H1 (cell line): ENCODE results near the gene WIPI1. TPM values are rescaled to one million over a fixed set of nuclear protein-coding genes. Genes with fewer than 3 reads are reported as not detected.

Experiments used
- CTCF ChIA-PET: fragments of 300-600 bp; sonication (Branson Sonifier 250); formaldehyde crosslinking; loops from one replicate; lab custom pipeline; 2021; ENCODE audit not compliant: partially characterized antibody; lab: Charles Lee
- POLR2A ChIA-PET: fragments of 300-600 bp; sonication (Branson Sonifier 250); formaldehyde crosslinking; loops from one replicate; lab custom pipeline; 2021; ENCODE audit warnings: inconsistent platforms; ENCODE audit not compliant: partially characterized antibody; lab: Charles Lee
- DNase-seq, 2 experiments: peaks; one replicate each; pipeline versions ENCODE4 v3.0.0 to v3.0.0-alpha.2; 2010 to 2022; ENCODE audit warnings: low spot score in 2 of 2, low read depth in 1 of 2, mixed read lengths in 1 of 2
- FAIRE-seq: peaks from 2 replicates; lab custom pipeline; 2011; peaks lifted over from hg19 to GRCh38; lab: Jason Lieb, UNC
- H2AFZ ChIP-seq: 2 replicates; pipeline ENCODE4 v1.8.1; 2012; ENCODE audit warnings: low read length, inconsistent platforms
- H2AK5ac ChIP-seq: 2 replicates; pipeline ENCODE4 v1.6.1; 2013; ENCODE audit warnings: low read depth, low read length
- H2BK120ac ChIP-seq: replicated peaks from 2 replicates; pipeline ENCODE3; 2013; ENCODE audit warnings: low read depth, low read length, inconsistent platforms
- H2BK12ac ChIP-seq: 2 replicates; pipeline ENCODE4 v1.6.1; 2013; ENCODE audit warnings: low read depth, low read length
- H2BK15ac ChIP-seq: 2 replicates; pipeline ENCODE4 v1.6.1; 2013; ENCODE audit warnings: low read length
- H2BK20ac ChIP-seq: 2 replicates; pipeline ENCODE4 v1.6.1; 2013; ENCODE audit warnings: low read length
- H2BK5ac ChIP-seq: 2 replicates; pipeline ENCODE4 v1.6.1; 2013; ENCODE audit warnings: low read depth, low read length
- H3K14ac ChIP-seq: 2 replicates; pipeline ENCODE4 v1.6.1; 2013; ENCODE audit warnings: inconsistent platforms; ENCODE audit not compliant: insufficient read length
- H3K18ac ChIP-seq: 2 replicates; pipeline ENCODE4 v1.6.1; 2013; ENCODE audit warnings: low read length; ENCODE audit errors: extremely low read depth
- H3K23ac ChIP-seq: 2 replicates; pipeline ENCODE4 v1.6.1; 2013; ENCODE audit warnings: inconsistent platforms; ENCODE audit not compliant: insufficient read length
- H3K23me2 ChIP-seq: 2 replicates; pipeline ENCODE4 v1.6.1; 2013; ENCODE audit warnings: low read depth, low read length
- H3K27ac ChIP-seq: 2 replicates; pipeline ENCODE4 v1.6.1; 2011; ENCODE audit warnings: low read depth, low read length, inconsistent platforms
- H3K27me3 ChIP-seq, 4 experiments: replicated peaks in 1 of 4; 1 replicate in 1 of 4; 2 replicates in 3 of 4; pipeline versions ENCODE4 v1.6.1 to v1.8.1; 2011 to 2013; ENCODE audit warnings: low read length in 3 of 4, mild to moderate bottlenecking in 3 of 4, inconsistent platforms in 2 of 4, mixed read lengths in 2 of 4, moderate library complexity in 1 of 4; ENCODE audit not compliant: control insufficient read depth in 3 of 4, insufficient read depth in 3 of 4; ENCODE audit errors: extremely low read depth in 1 of 4
- H3K36me3 ChIP-seq, 4 experiments: 2 replicates each; pipeline versions ENCODE4 v1.6.1 to v1.8.1; 2011 to 2013; ENCODE audit warnings: mild to moderate bottlenecking in 4 of 4, low read length in 3 of 4, moderate library complexity in 2 of 4, control low read depth in 1 of 4, inconsistent platforms in 1 of 4; ENCODE audit not compliant: insufficient read depth in 4 of 4, control insufficient read depth in 2 of 4
- H3K4ac ChIP-seq: replicated peaks from 2 replicates; pipeline ENCODE3; 2013; ENCODE audit warnings: low read length, low read depth, mixed read lengths, inconsistent platforms; ENCODE audit not compliant: insufficient read length
- H3K4me1 ChIP-seq, 4 experiments: replicated peaks in 1 of 4; 1 replicate in 1 of 4; 2 replicates in 3 of 4; pipeline versions ENCODE4 v1.6.1 to v1.8.1; 2011 to 2013; ENCODE audit warnings: low read length in 3 of 4, inconsistent platforms in 2 of 4, mixed read lengths in 1 of 4; ENCODE audit not compliant: insufficient read depth in 4 of 4, control insufficient read depth in 3 of 4
- H3K4me2 ChIP-seq, 2 experiments: 2 replicates each; pipeline versions ENCODE4 v1.6.1 to v1.8.1; 2011 to 2013; ENCODE audit warnings: low read depth in 2 of 2, low read length in 2 of 2, control low read depth in 1 of 2, inconsistent platforms in 1 of 2, mild to moderate bottlenecking in 1 of 2; ENCODE audit not compliant: insufficient read depth in 1 of 2
- H3K4me3 ChIP-seq, 4 experiments: fragments of 200-600, 300-600 bp in 1 of 4; sonication (generic), shearing (Covaris generic), sonication (Bioruptor Twin) in 1 of 4; 2 replicates each; pipeline versions ENCODE4 v1.5.1 to v1.8.1; 2011 to 2016; ENCODE audit warnings: low read length in 4 of 4, low read depth in 3 of 4, control low read depth in 2 of 4, inconsistent platforms in 2 of 4, mild to moderate bottlenecking in 2 of 4, mixed read lengths in 1 of 4, moderate library complexity in 1 of 4; ENCODE audit not compliant: insufficient read depth in 2 of 4; ENCODE audit errors: extremely low read depth in 1 of 4
- H3K56ac ChIP-seq: replicated peaks from 2 replicates; pipeline ENCODE3; 2013; ENCODE audit warnings: low read depth, mild to moderate bottlenecking, mixed read lengths, low read length, inconsistent platforms; ENCODE audit not compliant: insufficient read length
- H3K79me1 ChIP-seq: 2 replicates; pipeline ENCODE4 v1.6.1; 2013; ENCODE audit warnings: low read depth, low read length, control low read depth
- H3K79me2 ChIP-seq, 2 experiments: 2 replicates each; pipeline versions ENCODE4 v1.6.1 to v1.8.1; 2012 to 2013; ENCODE audit warnings: low read length in 2 of 2, mild to moderate bottlenecking in 2 of 2, inconsistent platforms in 1 of 2; ENCODE audit not compliant: insufficient read depth in 2 of 2, control insufficient read depth in 1 of 2
- H3K9ac ChIP-seq, 4 experiments: replicated peaks in 1 of 4; 1 replicate in 1 of 4; 2 replicates in 3 of 4; pipeline versions ENCODE4 v1.6.1 to v1.8.1; 2011 to 2013; ENCODE audit warnings: low read depth in 3 of 4, low read length in 3 of 4, control low read depth in 2 of 4, mild to moderate bottlenecking in 2 of 4, moderate library complexity in 2 of 4, inconsistent platforms in 1 of 4; ENCODE audit errors: extremely low read depth in 1 of 4
- H3K9me3 ChIP-seq, 2 experiments: 2 replicates each; pipeline versions ENCODE4 v1.6.1 to v1.8.1; 2012 to 2013; ENCODE audit warnings: mild to moderate bottlenecking in 2 of 2, moderate library complexity in 2 of 2, control low read depth in 1 of 2, inconsistent platforms in 1 of 2, low read depth in 1 of 2, low read length in 1 of 2, mixed read lengths in 1 of 2; ENCODE audit not compliant: insufficient read depth in 2 of 2
- H4K20me1 ChIP-seq, 2 experiments: replicated peaks in 1 of 2; 2 replicates each; pipeline versions ENCODE3 to v1.8.1; 2011 to 2013; ENCODE audit warnings: inconsistent platforms in 2 of 2, low read length in 2 of 2, mild to moderate bottlenecking in 1 of 2; ENCODE audit not compliant: insufficient read depth in 2 of 2, control insufficient read depth in 1 of 2
- H4K5ac ChIP-seq: 2 replicates; pipeline ENCODE4 v1.6.1; 2013; ENCODE audit warnings: low read length, low read depth, mixed read lengths, inconsistent platforms; ENCODE audit not compliant: insufficient read length
- H4K8ac ChIP-seq: 2 replicates; pipeline ENCODE4 v1.8.0; 2013; ENCODE audit warnings: mild to moderate bottlenecking, moderate library complexity, low read length, inconsistent platforms; ENCODE audit not compliant: insufficient read depth; ENCODE audit errors: extremely low read depth
- H4K91ac ChIP-seq: replicated peaks from 2 replicates; pipeline ENCODE3; 2013; ENCODE audit warnings: low read length, mixed read lengths, inconsistent platforms; ENCODE audit not compliant: insufficient read length
- CREB1 ChIP-seq: IDR thresholded peaks from 2 replicates; pipeline ENCODE4 v1.6.1; 2012; ENCODE audit warnings: inconsistent platforms
- YY1 ChIP-seq: IDR thresholded peaks from 2 replicates; pipeline ENCODE4 v1.6.1; 2011; ENCODE audit warnings: low read depth, mild to moderate bottlenecking, low read length
- WGBS, 2 experiments: shearing (Covaris generic) in 1 of 2; methylation state at CpG; one replicate each; pipeline versions ENCODE4 v1.1.6 to v1.1.7; 2013 to 2015; ENCODE audit warnings: low lambda C conversion rate in 2 of 2, mixed read lengths in 2 of 2, inconsistent platforms in 1 of 2, low coverage in 1 of 2, missing lambda C conversion rate in 1 of 2; ENCODE audit not compliant: insufficient replicate concordance in 2 of 2, insufficient coverage in 1 of 2, insufficient read length in 1 of 2; ENCODE audit errors: extremely low coverage in 1 of 2, missing lambda C conversion rate in 1 of 2; 5-methylcytosine and 5-hydroxymethylcytosine counted together
- polyA plus RNA-seq, 7 experiments: library from polyadenylated mRNA; depleted of rRNA in 3 of 7; stranded (reverse) in 5 of 7; unstranded in 2 of 7; fragments of >200 nt in 5 of 7; fragments of 200-250 nt in 2 of 7; gene quantifications; 1 replicate in 5 of 7; 2 replicates in 1 of 7; 4 replicates in 1 of 7; pipeline versions ENCODE4 v1.2.1 to v1.2.3, GENCODE V29; 2011 to 2013; ENCODE audit warnings: missing spikeins in 2 of 7, mixed read lengths in 2 of 7
- total RNA-seq: library from RNA; stranded (reverse); fragmentation: NEBNext Ultra II Directional; extraction: Animal tissue kit (Norgen Biotek cat#: 25700); gene quantifications from 2 replicates; pipeline ENCODE4 v1.2.1, GENCODE V29; 2021

WIPI1 gene
- total and polyA plus RNA-seq, 2 of the 8 experiments (the other 6 are each of a cell fraction or from before 2014, with no cell fraction given), result 16.6 to 17.4 TPM

GRCh38 chr17:68422821-68423220 is 34.5 kb downstream of the WIPI1 start:
- Histone ChIP-seq H3K18ac (no peak overlapping the region), H2BK5ac (no peak overlapping the region), H2BK15ac (no peak overlapping the region), H3K27ac (no peak overlapping the region), H2BK12ac (no peak overlapping the region), H3K4me2 (no peak overlapping the region), H4K91ac (no peak overlapping the region), H3K79me2 (no peaks in the 10 kb centered on the region), H3K23me2 (no peaks in the 10 kb centered on the region), H4K5ac (no peak overlapping the region), H2AK5ac (no peak overlapping the region), H4K8ac (no peak overlapping the region), H4K20me1 (no peaks in the 10 kb centered on the region), H3K36me3 (no peaks in the 10 kb centered on the region; a peak in 1 of 8 replicates), H3K4me3 (no peak overlapping the region), H2AFZ (no peak overlapping the region), H3K23ac (no peak overlapping the region), H2BK20ac (no peak overlapping the region), H3K14ac (no peak overlapping the region), H3K4me1 (peaks cover 0 to 6% (median 3%) of the 10 kb centered on the region in 4 experiments; a peak in 5 of 7 replicates), H3K79me1 (no peaks in the 10 kb centered on the region), H3K27me3 (no peaks in the 10 kb centered on the region), H3K9me3 (no peaks in the 10 kb centered on the region; a peak in 1 of 4 replicates), H3K9ac (no peak overlapping the region), H3K56ac (no peak overlapping the region), H2BK120ac (no peak overlapping the region), H3K4ac (no peak overlapping the region)
- 91% methylated on average over 8 of the region's 8 CpGs; no CpG with 5 or more reads in 1 of the 2 experiments for WGBS, 2 experiments
- ChIA-PET POLR2A (no interaction called here), CTCF (interaction anchor here (0.5 to 2.8 kb wide), 8 partner anchors 9 to 222 kb away, joined by 3 to 12 read pairs (median 3); no protein-coding TSS in a partner anchor)
- no peak for FAIRE-seq
- no peak for TF ChIP-seq YY1
- no peak for TF ChIP-seq CREB1
- no peak for DNase-seq
